ENCODE results near the gene GRK5.

- no peak for TF ChIP-seq POLR2A (IDR thresholded peaks at IDR 0.05; ENCODE audit: low read depth, low read length)
- TF ChIP-seq POLR2AphosphoS5 (IDR thresholded peaks at IDR 0.05; ENCODE audit: low read depth, low read length) = no peak
- no peak for TF ChIP-seq TAF1 (IDR thresholded peaks at IDR 0.05; ENCODE audit: low read depth, low read length)
Measured at GRCh38 chr10:119306986-119307392, 99.6 kb downstream of the GRK5 start.
